Measurements from ENCODE around the gene TBX19. TPM values are rescaled to one million over a fixed set of nuclear protein-coding genes. Genes with fewer than 3 reads are reported as not detected.

The TBX19 gene
- total and polyA plus RNA-seq, 2 of the 8 experiments (the other 6 are each of a cell fraction or from before 2014, with no cell fraction given), result 1.0 to 1.8 TPM

GRCh38 chr1:168304865-168305264 is 24.2 kb downstream of the TBX19 start:
- no peak overlapping the region for H4K5ac ChIP-seq (ENCODE audit: insufficient read length, low read depth, low read length)
- no peak overlapping the region for H3K4me3 ChIP-seq (ENCODE audit: extremely low read depth in 1 of 4, insufficient read depth in 2 of 4, low read depth in 3 of 4, low read length in 4 of 4)
- no peaks in the 10 kb centered on the region for H3K79me1 ChIP-seq (ENCODE audit: low read depth, low read length)
- no peak for DNase-seq (ENCODE audit: low read depth in 1 of 2, low spot score in 2 of 2)
- ChIA-PET POLR2A (ENCODE audit: partially characterized antibody) (no interaction called here), CTCF (ENCODE audit: partially characterized antibody) (interaction anchor here (1.2 to 1.5 kb wide), 7 partner anchors 9 to 212 kb away, joined by 3 to 5 read pairs (median 3); no protein-coding TSS in a partner anchor)
- H3K23me2 ChIP-seq (ENCODE audit: low read depth, low read length), result no peaks in the 10 kb centered on the region
- no peak overlapping the region for H3K4ac ChIP-seq (replicated peaks; ENCODE audit: insufficient read length, low read depth, low read length)
- H2BK20ac ChIP-seq (ENCODE audit: low read length), result no peak overlapping the region
- no peaks in the 10 kb centered on the region for H3K79me2 ChIP-seq (ENCODE audit: control insufficient read depth in 1 of 2, insufficient read depth in 2 of 2, low read length in 2 of 2)
- WGBS, 2 experiments (ENCODE audit: extremely low coverage in 1 of 2, insufficient coverage in 1 of 2, insufficient read length in 1 of 2, insufficient replicate concordance in 2 of 2, low coverage in 1 of 2, low lambda C conversion rate in 2 of 2, missing lambda C conversion rate in 1 of 2), result 94% methylated on average over 5 of the region's 5 CpGs; no CpG with 5 or more reads in 1 of the 2 experiments
- no peaks in the 10 kb centered on the region for H4K20me1 ChIP-seq (replicated peaks in 1 of 2; ENCODE audit: control insufficient read depth in 1 of 2, insufficient read depth in 2 of 2, low read length in 2 of 2)
- H3K9ac ChIP-seq (replicated peaks in 1 of 4; ENCODE audit: extremely low read depth in 1 of 4, low read depth in 3 of 4, low read length in 3 of 4), result no peak overlapping the region
- no peak overlapping the region for H3K27ac ChIP-seq (ENCODE audit: low read depth, low read length)
- H4K91ac ChIP-seq (replicated peaks; ENCODE audit: insufficient read length, low read length), result no peak overlapping the region
- no peak for FAIRE-seq
- no peak overlapping the region for H3K4me2 ChIP-seq (ENCODE audit: insufficient read depth in 1 of 2, low read depth in 2 of 2, low read length in 2 of 2)
- no peaks in the 10 kb centered on the region; a peak in 1 of 7 replicates for H3K4me1 ChIP-seq (replicated peaks in 1 of 4; ENCODE audit: control insufficient read depth in 3 of 4, insufficient read depth in 4 of 4, low read length in 3 of 4)
- no peak overlapping the region for H2BK15ac ChIP-seq (ENCODE audit: low read length)
- no peak overlapping the region for H2BK12ac ChIP-seq (ENCODE audit: low read depth, low read length)
- H3K23ac ChIP-seq (ENCODE audit: insufficient read length), result no peak overlapping the region
- H3K9me3 ChIP-seq (ENCODE audit: insufficient read depth in 2 of 2, low read depth in 1 of 2, low read length in 1 of 2), result no peaks in the 10 kb centered on the region
- H2AFZ ChIP-seq (ENCODE audit: low read length), result no peak overlapping the region
- TF ChIP-seq TAF1 (IDR thresholded peaks at IDR 0.05; ENCODE audit: low read depth, low read length) (no peak), EP300 (IDR thresholded peaks at IDR 0.05; ENCODE audit: borderline replicate concordance in 1 of 2, low read depth in 2 of 2, low read length in 2 of 2) (no peak), BRCA1 (IDR thresholded peaks at IDR 0.05; ENCODE audit: low read depth, low read length) (no peak), FOSL1 (IDR thresholded peaks at IDR 0.05; ENCODE audit: insufficient read depth, low read depth, low read length) (no peak), TBP (IDR thresholded peaks at IDR 0.05; ENCODE audit: low read depth, low read length) (no peak), CBX8 (IDR thresholded peaks at IDR 0.05; ENCODE audit: borderline replicate concordance, low read depth, low read length) (no peak), RFX5 (IDR thresholded peaks at IDR 0.05; ENCODE audit: borderline replicate concordance, low read depth, low read length) (no peak), POLR2AphosphoS5 (IDR thresholded peaks at IDR 0.05; ENCODE audit: low read depth, low read length) (no peak)
- H2BK120ac ChIP-seq (replicated peaks; ENCODE audit: low read depth, low read length), result no peak overlapping the region
- H3K36me3 ChIP-seq (ENCODE audit: control insufficient read depth in 2 of 4, insufficient read depth in 4 of 4, low read length in 3 of 4), result no peaks in the 10 kb centered on the region
- H4K8ac ChIP-seq (ENCODE audit: extremely low read depth, insufficient read depth, low read length), result no peak overlapping the region
- H3K14ac ChIP-seq (ENCODE audit: insufficient read length), result no peak overlapping the region
- no peak overlapping the region for H2AK5ac ChIP-seq (ENCODE audit: low read depth, low read length)
- H2BK5ac ChIP-seq (ENCODE audit: low read depth, low read length), result no peak overlapping the region
- no peaks in the 10 kb centered on the region for H3K27me3 ChIP-seq (replicated peaks in 1 of 4; ENCODE audit: control insufficient read depth in 3 of 4, extremely low read depth in 1 of 4, insufficient read depth in 3 of 4, low read length in 3 of 4)
- H3K18ac ChIP-seq (ENCODE audit: extremely low read depth, low read length), result no peak overlapping the region
- H3K56ac ChIP-seq (replicated peaks; ENCODE audit: insufficient read length, low read depth, low read length), result no peak overlapping the region

Measured in H1 (cell line).